ENCODE results near the gene ATP6V1B1.

Gene ATP6V1B1

DNA sequence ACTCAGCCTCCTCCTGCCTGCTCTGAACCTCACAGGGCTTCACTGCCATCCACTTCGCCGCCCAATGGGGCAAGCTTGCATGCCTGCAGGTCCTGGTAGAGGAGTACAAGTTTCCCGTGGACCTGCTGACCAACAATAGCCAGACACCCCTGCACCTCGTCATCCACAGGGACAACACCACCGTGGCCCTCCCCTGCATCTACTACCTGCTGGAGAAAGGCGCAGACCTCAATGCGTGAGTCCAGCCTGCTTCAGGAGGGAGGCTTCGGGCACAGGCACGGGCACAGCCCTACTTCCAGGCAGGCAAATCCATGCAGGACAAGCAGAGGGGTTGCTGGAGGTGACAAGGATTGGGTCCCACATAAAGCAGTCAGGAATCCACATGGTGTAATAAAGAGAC is 43.9 kb downstream of the ATP6V1B1 start:
- Histone ChIP-seq H3K36me3 (ENCODE audit: insufficient read depth, low read length) (no peaks in the 10 kb centered on the region), H2AFZ (ENCODE audit: low read length) (no peak overlapping the region), H3F3A (ENCODE audit: low read depth) (no peaks in the 10 kb centered on the region), H3K79me2 (ENCODE audit: insufficient read depth, low read length) (no peaks in the 10 kb centered on the region), H3K9ac (ENCODE audit: low read depth, low read length, poor library complexity, severe bottlenecking) (no peak overlapping the region), H3K4me2 (ENCODE audit: low read depth, low read length, poor library complexity, severe bottlenecking) (no peak overlapping the region), H4K20me1 (ENCODE audit: insufficient read depth, low read length, poor library complexity, severe bottlenecking) (no peaks in the 10 kb centered on the region), H3K9me3 (ENCODE audit: insufficient read depth, low read depth, low read length) (no peaks in the 10 kb centered on the region), H3K9me2 (replicated peaks; ENCODE audit: low read depth, low read length) (no peaks in the 10 kb centered on the region), H3K4me3 (ENCODE audit: low read length, poor library complexity, severe bottlenecking) (no peak overlapping the region), H3K27me3 (ENCODE audit: insufficient read depth, low read length, poor library complexity, severe bottlenecking) (no peaks in the 10 kb centered on the region), H3K4me1 (ENCODE audit: insufficient read depth, low read length, poor library complexity, severe bottlenecking) (peaks cover 4% of the 10 kb centered on the region)
- TF ChIP-seq EZH2phosphoT487 (IDR thresholded peaks at IDR 0.05; ENCODE audit: borderline replicate concordance), result no peak
- TF ChIP-seq, protein P1, sequence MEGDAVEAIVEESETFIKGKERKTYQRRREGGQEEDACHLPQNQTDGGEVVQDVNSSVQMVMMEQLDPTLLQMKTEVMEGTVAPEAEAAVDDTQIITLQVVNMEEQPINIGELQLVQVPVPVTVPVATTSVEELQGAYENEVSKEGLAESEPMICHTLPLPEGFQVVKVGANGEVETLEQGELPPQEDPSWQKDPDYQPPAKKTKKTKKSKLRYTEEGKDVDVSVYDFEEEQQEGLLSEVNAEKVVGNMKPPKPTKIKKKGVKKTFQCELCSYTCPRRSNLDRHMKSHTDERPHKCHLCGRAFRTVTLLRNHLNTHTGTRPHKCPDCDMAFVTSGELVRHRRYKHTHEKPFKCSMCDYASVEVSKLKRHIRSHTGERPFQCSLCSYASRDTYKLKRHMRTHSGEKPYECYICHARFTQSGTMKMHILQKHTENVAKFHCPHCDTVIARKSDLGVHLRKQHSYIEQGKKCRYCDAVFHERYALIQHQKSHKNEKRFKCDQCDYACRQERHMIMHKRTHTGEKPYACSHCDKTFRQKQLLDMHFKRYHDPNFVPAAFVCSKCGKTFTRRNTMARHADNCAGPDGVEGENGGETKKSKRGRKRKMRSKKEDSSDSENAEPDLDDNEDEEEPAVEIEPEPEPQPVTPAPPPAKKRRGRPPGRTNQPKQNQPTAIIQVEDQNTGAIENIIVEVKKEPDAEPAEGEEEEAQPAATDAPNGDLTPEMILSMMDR (conservative IDR thresholded peaks at IDR 0.05; ENCODE audit: low read length), result no peak

DNA sequence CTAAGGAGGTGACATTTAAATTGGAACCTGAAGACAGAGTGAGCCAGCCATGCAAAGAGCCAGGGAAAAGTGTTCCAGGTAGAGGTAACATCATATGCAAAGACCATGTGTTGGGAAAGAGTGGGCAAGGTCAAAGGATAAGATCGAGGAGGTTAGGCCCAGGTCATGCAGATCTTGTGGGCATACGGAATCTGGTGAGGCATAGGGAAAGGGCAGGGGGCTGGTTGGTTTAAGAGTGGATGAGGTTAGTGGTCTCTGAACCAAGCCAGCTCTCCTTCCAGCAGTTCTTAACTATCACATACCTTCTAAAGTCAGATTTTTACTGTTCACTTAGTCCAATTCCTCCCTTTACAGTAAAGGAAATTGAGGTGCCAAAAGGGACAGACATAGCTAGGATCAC is 45.7 kb downstream of the ATP6V1B1 start:
- Histone ChIP-seq H3K9me3 (ENCODE audit: insufficient read depth, low read depth, low read length) (no peaks in the 10 kb centered on the region), H3K4me2 (ENCODE audit: low read depth, low read length, poor library complexity, severe bottlenecking) (no peak overlapping the region), H3F3A (ENCODE audit: low read depth) (no peaks in the 10 kb centered on the region), H3K79me2 (ENCODE audit: insufficient read depth, low read length) (no peaks in the 10 kb centered on the region), H3K27me3 (ENCODE audit: insufficient read depth, low read length, poor library complexity, severe bottlenecking) (no peaks in the 10 kb centered on the region), H4K20me1 (ENCODE audit: insufficient read depth, low read length, poor library complexity, severe bottlenecking) (no peaks in the 10 kb centered on the region), H3K36me3 (ENCODE audit: insufficient read depth, low read length) (peaks cover 8% of the 10 kb centered on the region; the same call in 1 of the 2 replicates), H3K9ac (ENCODE audit: low read depth, low read length, poor library complexity, severe bottlenecking) (no peak overlapping the region), H2AFZ (ENCODE audit: low read length) (no peak overlapping the region), H3K9me2 (replicated peaks; ENCODE audit: low read depth, low read length) (no peaks in the 10 kb centered on the region), H3K4me1 (ENCODE audit: insufficient read depth, low read length, poor library complexity, severe bottlenecking) (peaks cover 3% of the 10 kb centered on the region), H3K4me3 (ENCODE audit: low read length, poor library complexity, severe bottlenecking) (no peak overlapping the region)
- TF ChIP-seq, protein P1 (conservative IDR thresholded peaks at IDR 0.05; ENCODE audit: low read length), result no peak
- no peak for TF ChIP-seq EZH2phosphoT487 (IDR thresholded peaks at IDR 0.05; ENCODE audit: borderline replicate concordance)

DNA sequence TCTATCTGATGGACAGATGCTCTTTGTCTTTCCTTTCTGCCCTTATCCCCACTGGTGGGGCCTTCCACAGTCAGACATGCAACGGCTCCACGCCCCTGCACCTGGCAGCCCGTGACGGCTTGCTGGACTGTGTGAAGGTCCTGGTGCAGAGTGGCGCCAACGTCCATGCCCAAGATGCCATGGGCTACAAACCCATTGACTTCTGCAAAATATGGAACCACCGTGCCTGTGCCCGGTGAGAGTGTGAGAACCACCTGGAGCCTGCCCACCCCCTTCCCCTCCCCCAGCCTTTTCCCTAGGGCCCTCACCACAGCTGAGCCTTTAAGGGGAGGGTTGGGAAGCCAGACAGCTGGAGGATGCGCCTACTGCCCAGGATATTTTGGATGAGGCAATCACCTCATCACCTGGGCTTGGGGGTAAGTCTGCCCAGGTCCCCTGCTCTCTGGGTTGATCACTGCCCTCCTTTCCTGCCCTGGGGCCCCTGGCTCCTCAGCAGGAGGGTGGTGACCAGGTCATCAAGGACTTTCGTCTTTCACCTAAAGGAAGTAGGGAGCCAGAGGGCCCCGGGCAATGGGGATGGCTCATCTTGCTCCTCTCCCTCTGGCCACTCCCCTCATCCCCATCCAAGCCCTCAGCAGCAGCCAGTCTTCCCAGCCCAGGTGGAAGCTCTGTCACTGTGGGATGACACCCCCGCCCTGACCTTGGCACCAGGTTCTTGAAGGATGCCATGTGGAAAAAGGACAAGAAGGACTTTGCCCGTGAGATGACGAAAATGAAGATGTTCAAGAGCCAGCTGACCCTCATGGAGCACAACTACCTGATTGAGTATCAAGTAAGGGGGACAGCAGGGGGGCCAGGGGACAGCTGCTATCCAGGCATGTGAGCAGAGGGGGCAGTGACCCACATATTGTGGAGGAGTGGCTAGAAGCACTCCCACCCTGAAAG is 46.4 kb downstream of the ATP6V1B1 start:
- Histone ChIP-seq H3K27me3 (ENCODE audit: insufficient read depth, low read length, poor library complexity, severe bottlenecking) (no peaks in the 10 kb centered on the region), H3K9ac (ENCODE audit: low read depth, low read length, poor library complexity, severe bottlenecking) (no peak overlapping the region), H3K4me2 (ENCODE audit: low read depth, low read length, poor library complexity, severe bottlenecking) (no peak overlapping the region), H3K9me2 (replicated peaks; ENCODE audit: low read depth, low read length) (no peaks in the 10 kb centered on the region), H3K4me1 (ENCODE audit: insufficient read depth, low read length, poor library complexity, severe bottlenecking) (no peaks in the 10 kb centered on the region), H3K4me3 (ENCODE audit: low read length, poor library complexity, severe bottlenecking) (no peak overlapping the region), H2AFZ (ENCODE audit: low read length) (no peak overlapping the region), H3F3A (ENCODE audit: low read depth) (no peaks in the 10 kb centered on the region), H3K79me2 (ENCODE audit: insufficient read depth, low read length) (no peaks in the 10 kb centered on the region), H3K36me3 (ENCODE audit: insufficient read depth, low read length) (peaks cover 16% of the 10 kb centered on the region; the same call in 1 of the 2 replicates), H4K20me1 (ENCODE audit: insufficient read depth, low read length, poor library complexity, severe bottlenecking) (no peaks in the 10 kb centered on the region), H3K9me3 (ENCODE audit: insufficient read depth, low read depth, low read length) (no peaks in the 10 kb centered on the region)
- no peak for TF ChIP-seq EZH2phosphoT487 (IDR thresholded peaks at IDR 0.05; ENCODE audit: borderline replicate concordance)
- TF ChIP-seq, protein P1 (conservative IDR thresholded peaks at IDR 0.05; ENCODE audit: low read length), result no peak

Measured in Loucy (cell line).